ENCODE data around the gene S100PBP. TPM values are rescaled to one million over a fixed set of nuclear protein-coding genes. Genes with fewer than 3 reads are reported as not detected.

Gene S100PBP
- total and polyA plus RNA-seq, 9 of the 15 experiments (the other 6 are each of a cell fraction or from before 2014, with no cell fraction given): 22.9 to 60.2 (median 32.9) TPM

GRCh38 chr1:32870615-32871363 is 53.3 kb downstream of the S100PBP start, which contains the start of gene FNDC5 (continued):
- TF ChIP-seq ELF2 (CRISPR knock-in tag; IDR thresholded peaks at IDR 0.05) (no peak), KLF10 (CRISPR knock-in tag; IDR thresholded peaks at IDR 0.05) (no peak), MAZ (CRISPR knock-in tag; conservative IDR thresholded peaks at IDR 0.05 in 1 of 2, IDR thresholded peaks at IDR 0.05 in 1 of 2) (0 out of 4 replicates have a peak, but pooled peaks of 1 of the 2 experiments have one; percentile 31), RFX1 (IDR thresholded peaks at IDR 0.05) (no peak), BMI1 (IDR thresholded peaks at IDR 0.05; ENCODE audit: low read length) (no peak), PHF8 (IDR thresholded peaks at IDR 0.05; ENCODE audit: borderline replicate concordance, low read length) (peak; percentile 17; the same call in 1 of the 2 replicates), SP1 (CRISPR knock-in tag; IDR thresholded peaks at IDR 0.05) (no peak), NEUROD1 (IDR thresholded peaks at IDR 0.05; ENCODE audit: borderline replicate concordance, low read depth, low read length, partially characterized antibody) (no peak), HMGN3 (IDR thresholded peaks at IDR 0.05; ENCODE audit: borderline replicate concordance, extremely low read depth, insufficient read length, low read depth, low read length) (no peak), ZBTB49 (CRISPR knock-in tag; IDR thresholded peaks at IDR 0.05; ENCODE audit: borderline replicate concordance) (no peak), SMAD1 (IDR thresholded peaks at IDR 0.05; ENCODE audit: low read depth, low read length, partially characterized antibody) (no peak), ATF6 (CRISPR knock-in tag; IDR thresholded peaks at IDR 0.05) (no peak), HLTF (IDR thresholded peaks at IDR 0.05) (no peak), TFAM (CRISPR knock-in tag; conservative IDR thresholded peaks at IDR 0.05) (no peak), POLR2G (IDR thresholded peaks at IDR 0.05; ENCODE audit: low read depth, low read length) (peak; percentile 54), HSF4 (CRISPR knock-in tag; IDR thresholded peaks at IDR 0.05; ENCODE audit: borderline replicate concordance) (no peak)

Data from K562 (cell line).